GM23338 (cell line): ENCODE data around the gene ST3GAL6. TPM values are rescaled to one million over a fixed set of nuclear protein-coding genes. Genes with fewer than 3 reads are reported as not detected.

Source experiments
- ATAC-seq: fragments of 200-7000 bp; cut with Tn5 transposase; 3 replicates; pipeline ENCODE4 v1.9.1; 2020
- DNase-seq: peaks from one replicate; pipeline ENCODE4 v3.0.0-alpha.2; 2015; ENCODE audit warnings: low spot score
- H2AFZ ChIP-seq: fragments of 200-600 bp; sonication (generic); 2 replicates; pipeline ENCODE4 v1.8.0; 2016; ENCODE audit warnings: antibody characterized with exemption, mild to moderate bottlenecking, moderate library complexity
- H3F3A ChIP-seq: fragments of 200-600 bp; sonication (generic); replicated peaks from 2 replicates; pipeline ENCODE4 v1.8.0; 2017; ENCODE audit warnings: antibody characterized with exemption, mixed run types, low read depth
- H3K27ac ChIP-seq: fragments of 200-600 bp; sonication (generic); 2 replicates; pipeline ENCODE4 v1.6.1; 2016; ENCODE audit warnings: low read depth
- H3K27me3 ChIP-seq: fragments of 200-600 bp; sonication (generic); 2 replicates; pipeline ENCODE4 v1.8.0; 2016; ENCODE audit warnings: mild to moderate bottlenecking, mixed run types, moderate library complexity; ENCODE audit not compliant: insufficient read depth
- H3K36me3 ChIP-seq: fragments of 200-600 bp; sonication (generic); 2 replicates; pipeline ENCODE4 v1.8.0; 2016; ENCODE audit warnings: mild to moderate bottlenecking; ENCODE audit not compliant: insufficient read depth
- H3K4me1 ChIP-seq: fragments of 200-600 bp; sonication (generic); 2 replicates; pipeline ENCODE4 v1.8.0; 2016; ENCODE audit warnings: mild to moderate bottlenecking, moderate library complexity; ENCODE audit not compliant: insufficient read depth
- H3K4me2 ChIP-seq: fragments of 200-600 bp; sonication (generic); 2 replicates; pipeline ENCODE4 v1.7.1; 2017; ENCODE audit warnings: mixed run types
- H3K4me3 ChIP-seq: fragments of 200-600 bp; sonication (generic); 2 replicates; pipeline ENCODE4 v1.6.1; 2016; ENCODE audit warnings: mixed run types
- H3K79me2 ChIP-seq: fragments of 200-600 bp; sonication (generic); replicated peaks from 2 replicates; pipeline ENCODE4 v1.8.0; 2017; ENCODE audit warnings: mild to moderate bottlenecking; ENCODE audit not compliant: insufficient read depth
- H3K9me2 ChIP-seq: fragments of 200-600 bp; sonication (generic); 2 replicates; pipeline ENCODE4 v1.8.0; 2017; ENCODE audit not compliant: insufficient read depth
- H4K20me1 ChIP-seq: fragments of 200-600 bp; sonication (generic); replicated peaks from 2 replicates; pipeline ENCODE4 v1.8.0; 2017; ENCODE audit warnings: mild to moderate bottlenecking; ENCODE audit not compliant: insufficient read depth
- H3K27ac Mint-ChIP-seq: 2 replicates; pipeline ENCODE4 v1.8.0; 2020; ENCODE audit warnings: inconsistent platforms, mild to moderate bottlenecking, moderate library complexity, mixed read lengths
- H3K27me3 Mint-ChIP-seq: 3 replicates; pipeline ENCODE4 v1.8.0; 2022; ENCODE audit warnings: low read depth, mild to moderate bottlenecking, moderate library complexity, mixed read lengths, inconsistent platforms; ENCODE audit not compliant: insufficient read depth, poor library complexity
- H3K36me3 Mint-ChIP-seq: 3 replicates; pipeline ENCODE4 v1.8.0; 2021; ENCODE audit warnings: low read depth, mild to moderate bottlenecking, inconsistent platforms, moderate library complexity, mixed read lengths
- H3K4me1 Mint-ChIP-seq: 3 replicates; pipeline ENCODE4 v1.8.0; 2020; ENCODE audit warnings: mild to moderate bottlenecking, inconsistent platforms, mixed read lengths
- H3K4me3 Mint-ChIP-seq: 3 replicates; pipeline ENCODE4 v1.8.0; 2021; ENCODE audit warnings: moderate library complexity, mild to moderate bottlenecking, inconsistent platforms, mixed read lengths
- H3K9me3 Mint-ChIP-seq: 3 replicates; pipeline ENCODE4 v1.8.0; 2020; ENCODE audit warnings: moderate library complexity, mild to moderate bottlenecking, inconsistent platforms, mixed read lengths
- CREB1 ChIP-seq: fragments of 250-450 bp; sonication (Bioruptor Pico); IDR thresholded peaks from 2 replicates; pipeline ENCODE4 v1.5.0; 2020; ENCODE audit warnings: low read depth, mild to moderate bottlenecking, moderate library complexity
- EZH2phosphoT487 ChIP-seq: fragments of 200-600 bp; sonication (generic); IDR thresholded peaks from one replicate; pipeline ENCODE4 v1.8.1; 2018; ENCODE audit warnings: antibody characterized with exemption; ENCODE audit not compliant: unreplicated experiment
- NANOG ChIP-seq: IDR thresholded peaks from 2 replicates; pipeline ENCODE4 v1.6.1; 2016; ENCODE audit warnings: antibody characterized with exemption, borderline replicate concordance
- ZNF114 ChIP-seq: fragments of 250-450 bp; sonication (Bioruptor Pico); IDR thresholded peaks from 2 replicates; pipeline ENCODE4 v1.5.0; 2020; ENCODE audit warnings: mild to moderate bottlenecking, moderate library complexity
- ZNF331 ChIP-seq: fragments of 250-450 bp; sonication (Bioruptor Pico); IDR thresholded peaks from 2 replicates; pipeline ENCODE4 v1.5.0; 2020; ENCODE audit warnings: low read depth, mild to moderate bottlenecking, moderate library complexity
- polyA plus RNA-seq: library from polyadenylated mRNA; unstranded; fragments of >200 nt; fragmentation: Nextera tagmentation; extraction: Ambion mirVana; gene quantifications from 2 replicates; pipeline ENCODE4 v1.2.1, GENCODE V29; 2016
- total RNA-seq: library from RNA; depleted of rRNA; stranded (reverse); fragments of >200 nt; shearing (Covaris generic); gene quantifications from 2 replicates; pipeline ENCODE4 v1.2.3, GENCODE V29; 2014
- TF ChIP-seq, protein P1 (sequence below), 2 experiments: fragments of 200-600 bp in 1 of 2; sonication (generic) in 1 of 2; conservative IDR thresholded peaks; 2 replicates each; pipeline versions ENCODE4 v1.5.1 to v1.6.1; 2016 to 2017; ENCODE audit warnings: antibody characterized with exemption in 2 of 2, low read depth in 2 of 2, mild to moderate bottlenecking in 2 of 2, moderate library complexity in 1 of 2
- TF ChIP-seq, protein P2 (sequence below): fragments of 250-450 bp; sonication (Bioruptor Pico); IDR thresholded peaks from 2 replicates; pipeline ENCODE4 v1.5.0; 2020; ENCODE audit warnings: mild to moderate bottlenecking, moderate library complexity

Gene ST3GAL6
- total and polyA plus RNA-seq, 2 experiments from 2014 or later = 4.7 to 8.1 TPM

DNA sequence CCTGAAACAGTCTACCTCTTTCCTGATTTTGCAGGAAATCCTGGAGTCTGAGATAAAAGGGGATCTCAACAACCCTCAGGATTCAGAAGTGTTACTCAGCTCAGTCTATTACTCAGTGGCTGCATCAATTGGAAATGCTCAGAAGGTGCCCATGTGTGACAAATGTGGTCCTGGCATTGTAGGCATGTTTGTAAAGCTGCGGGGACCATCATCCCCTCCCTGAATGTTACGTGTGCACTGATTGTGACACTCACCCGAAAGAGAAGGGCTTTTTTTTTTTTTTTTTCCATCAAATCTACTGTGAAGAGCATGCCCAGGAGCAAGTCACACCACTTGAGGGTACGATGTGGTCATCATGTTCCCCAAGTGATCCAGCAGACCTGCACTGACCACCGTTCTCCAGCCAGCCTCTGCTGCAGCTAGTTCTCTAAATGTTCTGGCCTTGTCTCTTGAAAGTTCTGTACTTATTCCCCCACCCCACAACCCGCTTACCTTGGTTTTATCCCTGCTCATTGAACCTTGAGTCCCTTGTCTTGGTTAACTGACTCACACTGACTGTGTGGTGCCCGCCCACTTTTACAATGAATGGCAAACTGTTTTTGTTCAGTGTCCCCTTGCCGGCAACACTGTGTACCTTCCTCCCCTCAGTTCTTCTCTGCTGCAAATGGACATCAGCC, 19.8 kb downstream of the ST3GAL6 start:
- Histone ChIP-seq H3K9me2 (no peaks in the 10 kb centered on the region; the same call in 1 of the 2 replicates), H3K79me2 (no peaks in the 10 kb centered on the region), H3F3A (no peaks in the 10 kb centered on the region), H4K20me1 (no peaks in the 10 kb centered on the region), H3K27ac (no peak overlapping the region), H3K27me3 (no peaks in the 10 kb centered on the region), H3K4me1 (no peaks in the 10 kb centered on the region), H3K36me3 (no peaks in the 10 kb centered on the region), H3K4me3 (no peak overlapping the region), H2AFZ (no peak overlapping the region), H3K4me2 (no peak overlapping the region)
- no peak for DNase-seq
- no peak for ATAC-seq
- no peaks in the 10 kb centered on the region for H3K36me3 Mint-ChIP-seq
- H3K27ac Mint-ChIP-seq = no peak overlapping the region
- no peak for TF ChIP-seq ZNF331 (CRISPR knock-in tag)
- TF ChIP-seq CREB1 (CRISPR knock-in tag) = no peak
- TF ChIP-seq, protein P1, sequence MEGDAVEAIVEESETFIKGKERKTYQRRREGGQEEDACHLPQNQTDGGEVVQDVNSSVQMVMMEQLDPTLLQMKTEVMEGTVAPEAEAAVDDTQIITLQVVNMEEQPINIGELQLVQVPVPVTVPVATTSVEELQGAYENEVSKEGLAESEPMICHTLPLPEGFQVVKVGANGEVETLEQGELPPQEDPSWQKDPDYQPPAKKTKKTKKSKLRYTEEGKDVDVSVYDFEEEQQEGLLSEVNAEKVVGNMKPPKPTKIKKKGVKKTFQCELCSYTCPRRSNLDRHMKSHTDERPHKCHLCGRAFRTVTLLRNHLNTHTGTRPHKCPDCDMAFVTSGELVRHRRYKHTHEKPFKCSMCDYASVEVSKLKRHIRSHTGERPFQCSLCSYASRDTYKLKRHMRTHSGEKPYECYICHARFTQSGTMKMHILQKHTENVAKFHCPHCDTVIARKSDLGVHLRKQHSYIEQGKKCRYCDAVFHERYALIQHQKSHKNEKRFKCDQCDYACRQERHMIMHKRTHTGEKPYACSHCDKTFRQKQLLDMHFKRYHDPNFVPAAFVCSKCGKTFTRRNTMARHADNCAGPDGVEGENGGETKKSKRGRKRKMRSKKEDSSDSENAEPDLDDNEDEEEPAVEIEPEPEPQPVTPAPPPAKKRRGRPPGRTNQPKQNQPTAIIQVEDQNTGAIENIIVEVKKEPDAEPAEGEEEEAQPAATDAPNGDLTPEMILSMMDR (conservative IDR thresholded peaks at IDR 0.05; ENCODE audit: low read depth in 2 of 2) = no peak
- no peak for TF ChIP-seq NANOG
- TF ChIP-seq EZH2phosphoT487 = no peak
- TF ChIP-seq ZNF114 (CRISPR knock-in tag) = no peak
- H3K4me1 Mint-ChIP-seq = no peaks in the 10 kb centered on the region; the same call in 2 of the 3 replicates
- H3K9me3 Mint-ChIP-seq = no peaks in the 10 kb centered on the region
- no peak overlapping the region for H3K4me3 Mint-ChIP-seq
- H3K27me3 Mint-ChIP-seq = peaks cover 3% of the 10 kb centered on the region

DNA sequence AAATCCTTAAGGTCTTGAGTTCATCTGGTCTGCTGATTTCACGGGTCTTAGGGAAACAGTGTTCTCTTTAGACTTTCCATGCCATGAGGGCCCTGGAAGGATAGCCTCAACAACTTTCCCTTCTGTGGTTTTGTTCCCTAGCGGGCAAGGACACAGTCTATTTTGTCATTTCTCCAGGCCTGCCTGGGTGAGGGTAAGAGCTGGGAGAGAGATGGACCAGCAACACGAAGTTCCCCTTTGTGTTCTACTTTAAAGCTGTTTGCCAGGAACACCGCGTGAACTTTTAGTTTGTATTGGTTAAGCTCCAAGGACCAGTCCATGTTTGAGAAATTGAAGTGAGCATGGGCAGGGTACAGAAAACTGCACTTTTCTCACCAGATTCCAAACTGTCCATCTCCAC, 20.9 kb downstream of the ST3GAL6 start:
- Histone ChIP-seq H4K20me1 (no peaks in the 10 kb centered on the region), H3K4me3 (no peak overlapping the region), H3K27ac (no peak overlapping the region), H2AFZ (no peak overlapping the region), H3K36me3 (no peaks in the 10 kb centered on the region), H3K79me2 (no peaks in the 10 kb centered on the region), H3K27me3 (no peaks in the 10 kb centered on the region), H3K9me2 (no peaks in the 10 kb centered on the region; the same call in 1 of the 2 replicates), H3K4me1 (no peaks in the 10 kb centered on the region), H3F3A (no peaks in the 10 kb centered on the region), H3K4me2 (no peak overlapping the region)
- H3K4me1 Mint-ChIP-seq = no peaks in the 10 kb centered on the region; the same call in 2 of the 3 replicates
- H3K36me3 Mint-ChIP-seq = no peaks in the 10 kb centered on the region
- H3K4me3 Mint-ChIP-seq = no peak overlapping the region
- H3K27ac Mint-ChIP-seq = no peak overlapping the region
- TF ChIP-seq, protein P1 (conservative IDR thresholded peaks at IDR 0.05; ENCODE audit: low read depth in 2 of 2) = no peak
- TF ChIP-seq, protein P2, sequence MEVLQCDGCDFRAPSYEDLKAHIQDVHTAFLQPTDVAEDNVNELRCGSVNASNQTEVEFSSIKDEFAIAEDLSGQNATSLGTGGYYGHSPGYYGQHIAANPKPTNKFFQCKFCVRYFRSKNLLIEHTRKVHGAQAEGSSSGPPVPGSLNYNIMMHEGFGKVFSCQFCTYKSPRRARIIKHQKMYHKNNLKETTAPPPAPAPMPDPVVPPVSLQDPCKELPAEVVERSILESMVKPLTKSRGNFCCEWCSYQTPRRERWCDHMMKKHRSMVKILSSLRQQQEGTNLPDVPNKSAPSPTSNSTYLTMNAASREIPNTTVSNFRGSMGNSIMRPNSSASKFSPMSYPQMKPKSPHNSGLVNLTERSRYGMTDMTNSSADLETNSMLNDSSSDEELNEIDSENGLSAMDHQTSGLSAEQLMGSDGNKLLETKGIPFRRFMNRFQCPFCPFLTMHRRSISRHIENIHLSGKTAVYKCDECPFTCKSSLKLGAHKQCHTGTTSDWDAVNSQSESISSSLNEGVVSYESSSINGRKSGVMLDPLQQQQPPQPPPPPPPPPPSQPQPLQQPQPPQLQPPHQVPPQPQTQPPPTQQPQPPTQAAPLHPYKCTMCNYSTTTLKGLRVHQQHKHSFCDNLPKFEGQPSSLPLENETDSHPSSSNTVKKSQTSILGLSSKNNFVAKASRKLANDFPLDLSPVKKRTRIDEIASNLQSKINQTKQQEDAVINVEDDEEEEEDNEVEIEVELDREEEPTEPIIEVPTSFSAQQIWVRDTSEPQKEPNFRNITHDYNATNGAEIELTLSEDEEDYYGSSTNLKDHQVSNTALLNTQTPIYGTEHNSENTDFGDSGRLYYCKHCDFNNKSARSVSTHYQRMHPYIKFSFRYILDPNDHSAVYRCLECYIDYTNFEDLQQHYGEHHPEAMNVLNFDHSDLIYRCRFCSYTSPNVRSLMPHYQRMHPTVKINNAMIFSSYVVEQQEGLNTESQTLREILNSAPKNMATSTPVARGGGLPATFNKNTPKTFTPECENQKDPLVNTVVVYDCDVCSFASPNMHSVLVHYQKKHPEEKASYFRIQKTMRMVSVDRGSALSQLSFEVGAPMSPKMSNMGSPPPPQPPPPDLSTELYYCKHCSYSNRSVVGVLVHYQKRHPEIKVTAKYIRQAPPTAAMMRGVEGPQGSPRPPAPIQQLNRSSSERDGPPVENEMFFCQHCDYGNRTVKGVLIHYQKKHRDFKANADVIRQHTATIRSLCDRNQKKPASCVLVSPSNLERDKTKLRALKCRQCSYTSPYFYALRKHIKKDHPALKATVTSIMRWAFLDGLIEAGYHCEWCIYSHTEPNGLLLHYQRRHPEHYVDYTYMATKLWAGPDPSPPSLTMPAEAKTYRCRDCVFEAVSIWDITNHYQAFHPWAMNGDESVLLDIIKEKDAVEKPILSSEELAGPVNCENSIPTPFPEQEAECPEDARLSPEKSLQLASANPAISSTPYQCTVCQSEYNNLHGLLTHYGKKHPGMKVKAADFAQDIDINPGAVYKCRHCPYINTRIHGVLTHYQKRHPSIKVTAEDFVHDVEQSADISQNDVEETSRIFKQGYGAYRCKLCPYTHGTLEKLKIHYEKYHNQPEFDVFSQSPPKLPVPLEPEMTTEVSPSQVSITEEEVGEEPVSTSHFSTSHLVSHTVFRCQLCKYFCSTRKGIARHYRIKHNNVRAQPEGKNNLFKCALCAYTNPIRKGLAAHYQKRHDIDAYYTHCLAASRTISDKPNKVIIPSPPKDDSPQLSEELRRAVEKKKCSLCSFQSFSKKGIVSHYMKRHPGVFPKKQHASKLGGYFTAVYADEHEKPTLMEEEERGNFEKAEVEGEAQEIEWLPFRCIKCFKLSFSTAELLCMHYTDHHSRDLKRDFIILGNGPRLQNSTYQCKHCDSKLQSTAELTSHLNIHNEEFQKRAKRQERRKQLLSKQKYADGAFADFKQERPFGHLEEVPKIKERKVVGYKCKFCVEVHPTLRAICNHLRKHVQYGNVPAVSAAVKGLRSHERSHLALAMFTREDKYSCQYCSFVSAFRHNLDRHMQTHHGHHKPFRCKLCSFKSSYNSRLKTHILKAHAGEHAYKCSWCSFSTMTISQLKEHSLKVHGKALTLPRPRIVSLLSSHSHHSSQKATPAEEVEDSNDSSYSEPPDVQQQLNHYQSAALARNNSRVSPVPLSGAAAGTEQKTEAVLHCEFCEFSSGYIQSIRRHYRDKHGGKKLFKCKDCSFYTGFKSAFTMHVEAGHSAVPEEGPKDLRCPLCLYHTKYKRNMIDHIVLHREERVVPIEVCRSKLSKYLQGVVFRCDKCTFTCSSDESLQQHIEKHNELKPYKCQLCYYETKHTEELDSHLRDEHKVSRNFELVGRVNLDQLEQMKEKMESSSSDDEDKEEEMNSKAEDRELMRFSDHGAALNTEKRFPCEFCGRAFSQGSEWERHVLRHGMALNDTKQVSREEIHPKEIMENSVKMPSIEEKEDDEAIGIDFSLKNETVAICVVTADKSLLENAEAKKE = no peak
- TF ChIP-seq CREB1 (CRISPR knock-in tag) (no peak), ZNF331 (CRISPR knock-in tag) (no peak)
- ATAC-seq = no peak
- peaks cover 3% of the 10 kb centered on the region for H3K27me3 Mint-ChIP-seq
- H3K9me3 Mint-ChIP-seq = no peaks in the 10 kb centered on the region
- no peak for DNase-seq
